K562 (cell line): ENCODE results near the gene KLK8. TPM values are rescaled to one million over a fixed set of nuclear protein-coding genes. Genes with fewer than 3 reads are reported as not detected.

Source experiments
- ATAC-seq: fragments of 200-7000 bp; cut with Tn5 transposase; 3 replicates; pipeline ENCODE4 v1.9.1; 2020; ENCODE audit warnings: moderate library complexity
- BruUV-seq: library from RNA; stranded (reverse); fragments of 400-500 nt; replicated peaks from 2 replicates; lab custom pipeline; 2021; lab: Mats Ljungman, UMichigan
- CTCF ChIA-PET: fragments of 300-600 bp; formaldehyde crosslinking; extraction: SDS; loops from one replicate; lab custom pipeline; 2021; ENCODE audit warnings: low intra/inter-chr PET ratio; lab: Yijun Ruan, JAX
- POLR2A ChIA-PET: fragments of 300-600, 350-650 bp; sonication (Branson Sonifier 250); formaldehyde crosslinking; extraction: SDS; loops from one replicate; lab custom pipeline; 2021; ENCODE audit warnings: antibody characterized with exemption, inconsistent platforms; lab: Yijun Ruan, JAX
- DNase-seq, 4 experiments: peaks; one replicate each; pipeline versions ENCODE4 v3.0.0 to v3.0.0-alpha.2; 2011 to 2018; ENCODE audit warnings: low spot score in 3 of 4, mixed read lengths in 3 of 4; ENCODE audit errors: extremely low read depth in 1 of 4
- FAIRE-seq: peaks from 2 replicates; lab custom pipeline; 2011; peaks lifted over from hg19 to GRCh38; lab: Jason Lieb, UNC
- H2AFZ ChIP-seq: 2 replicates; pipeline ENCODE4 v1.6.0; 2011; ENCODE audit warnings: low read depth, low read length, control low read depth, inconsistent platforms
- H3K27ac ChIP-seq: fragments of 200-600 bp; 3 replicates; pipeline ENCODE4 v1.8.0; 2011; ENCODE audit warnings: low read depth, mild to moderate bottlenecking, control low read depth, inconsistent platforms, low read length, moderate library complexity, mixed read lengths; ENCODE audit errors: extremely low read depth
- H3K27me3 ChIP-seq, 2 experiments: fragments of 300-600 bp in 1 of 2; 2 replicates in 1 of 2; 3 replicates in 1 of 2; pipeline versions ENCODE4 v1.6.0 to v1.8.0; 2011; ENCODE audit warnings: inconsistent platforms in 2 of 2, low read length in 2 of 2, mild to moderate bottlenecking in 1 of 2, mixed read lengths in 1 of 2, moderate library complexity in 1 of 2; ENCODE audit not compliant: control insufficient read depth in 2 of 2, insufficient read depth in 2 of 2
- H3K36me3 ChIP-seq: fragments of 300-600 bp; 3 replicates; pipeline ENCODE4 v1.8.0; 2011; ENCODE audit warnings: mild to moderate bottlenecking, low read length, inconsistent platforms; ENCODE audit not compliant: control insufficient read depth, insufficient read depth
- H3K4me1 ChIP-seq, 2 experiments: fragments of 200-600 bp in 1 of 2; replicated peaks in 1 of 2; 2 replicates in 1 of 2; 3 replicates in 1 of 2; pipeline versions ENCODE4 v1.5.1 to v1.8.0; 2011; ENCODE audit warnings: inconsistent platforms in 2 of 2, low read length in 2 of 2, mild to moderate bottlenecking in 1 of 2, mixed read lengths in 1 of 2, moderate library complexity in 1 of 2; ENCODE audit not compliant: control insufficient read depth in 2 of 2, insufficient read depth in 2 of 2
- H3K4me2 ChIP-seq: 2 replicates; pipeline ENCODE4 v1.6.1; 2011; ENCODE audit warnings: low read length, control low read depth, inconsistent platforms, mixed read lengths; ENCODE audit not compliant: insufficient read depth
- H3K4me3 ChIP-seq: fragments of 200-600 bp; sonication (generic), shearing (Covaris generic); 2 replicates; pipeline ENCODE4 v1.5.1; 2016; ENCODE audit warnings: control low read depth, inconsistent platforms
- H3K79me2 ChIP-seq: fragments of 200-600 bp; 3 replicates; pipeline ENCODE4 v1.8.0; 2011; ENCODE audit warnings: low read length, inconsistent platforms; ENCODE audit not compliant: control insufficient read depth, insufficient read depth
- H3K9ac ChIP-seq, 2 experiments: 2 replicates each; pipeline versions ENCODE4 v1.6.0 to v1.6.1; 2011; ENCODE audit warnings: low read depth in 2 of 2, low read length in 2 of 2, control low read depth in 1 of 2, inconsistent platforms in 1 of 2, mild to moderate bottlenecking in 1 of 2, mixed read lengths in 1 of 2; ENCODE audit not compliant: insufficient read depth in 1 of 2
- H3K9me1 ChIP-seq: one replicate; pipeline ENCODE4 v1.6.0; 2011; ENCODE audit warnings: inconsistent platforms, mild to moderate bottlenecking, low read length, moderate library complexity; ENCODE audit not compliant: control insufficient read depth, insufficient read depth
- H3K9me3 ChIP-seq: replicated peaks from 2 replicates; pipeline ENCODE4 v1.5.1; 2011; ENCODE audit warnings: low read depth, low read length, inconsistent platforms; ENCODE audit not compliant: control insufficient read depth, insufficient read depth
- H4K20me1 ChIP-seq: replicated peaks from 2 replicates; pipeline ENCODE4 v1.6.1; 2011; ENCODE audit warnings: low read length, inconsistent platforms, mixed read lengths; ENCODE audit not compliant: control insufficient read depth, insufficient read depth
- CREB3 ChIP-seq: fragments of 450-650 bp; conservative IDR thresholded peaks from 2 replicates; pipeline ENCODE4 v1.6.1; 2016; ENCODE audit warnings: missing genetic modification characterization, low read depth, mild to moderate bottlenecking, missing compliant biosample characterization, moderate library complexity
- ESRRB ChIP-seq: fragments of 250-450 bp; sonication (Bioruptor Pico); IDR thresholded peaks from 2 replicates; pipeline ENCODE4 v1.5.0; 2020; ENCODE audit warnings: mild to moderate bottlenecking, moderate library complexity, borderline replicate concordance
- EZH2 ChIP-seq: IDR thresholded peaks from 2 replicates; pipeline ENCODE4 v1.6.1; 2012; ENCODE audit warnings: low read depth, mild to moderate bottlenecking, inconsistent platforms, low read length, borderline replicate concordance
- GATA2 ChIP-seq: sonication (generic); formaldehyde crosslinking; IDR thresholded peaks from 2 replicates; pipeline ENCODE4 v1.4.0; 2020; ENCODE audit warnings: mild to moderate bottlenecking, missing genetic modification reagents
- MBD2 ChIP-seq: sonication (generic); IDR thresholded peaks from 2 replicates; pipeline ENCODE4 v1.6.1; 2016; ENCODE audit warnings: low read depth, borderline replicate concordance
- RBM25 ChIP-seq: fragments of 200-400 bp; formaldehyde crosslinking; IDR thresholded peaks from 2 replicates; pipeline ENCODE4 v1.6.1; 2018; ENCODE audit warnings: low read length, low read depth, moderate library complexity; ENCODE audit not compliant: severe bottlenecking
- SMAD3 ChIP-seq: fragments of 450-650 bp; formaldehyde crosslinking; conservative IDR thresholded peaks from 2 replicates; pipeline ENCODE4 v1.4.0; 2020; ENCODE audit warnings: mild to moderate bottlenecking
- ZFP1 ChIP-seq: fragments of 450-650 bp; formaldehyde crosslinking; IDR thresholded peaks from 2 replicates; pipeline ENCODE4 v1.4.0; 2020; ENCODE audit warnings: mild to moderate bottlenecking, mixed read lengths
- ZFP36 ChIP-seq: fragments of 150-350 bp; IDR thresholded peaks from 2 replicates; pipeline ENCODE4 v1.6.1; 2018; ENCODE audit warnings: low read length, low read depth; ENCODE audit not compliant: partially characterized antibody
- ZNF224 ChIP-seq: sonication (generic); formaldehyde crosslinking; IDR thresholded peaks from 2 replicates; pipeline ENCODE4 v1.8.0; 2022; ENCODE audit warnings: mild to moderate bottlenecking, missing genetic modification reagents
- ZNF436 ChIP-seq: fragments of 250-450, 450-650 bp; sonication (Bioruptor Pico); formaldehyde crosslinking; IDR thresholded peaks from 2 replicates; pipeline ENCODE4 v1.7.0; 2020; ENCODE audit warnings: mild to moderate bottlenecking
- ZNF583 ChIP-seq: fragments of 250-450 bp; sonication (Bioruptor Pico); IDR thresholded peaks from 2 replicates; pipeline ENCODE4 v1.4.0; 2020
- ZNF740 ChIP-seq, 3 experiments: fragments of 200-800 bp in 1 of 3; sonication (Bioruptor generic) in 1 of 3; sonication (generic) in 1 of 3; formaldehyde crosslinking in 1 of 3; IDR thresholded peaks; 2 replicates each; pipeline versions ENCODE4 v1.6.1 to v1.8.0; 2016 to 2022; ENCODE audit warnings: mild to moderate bottlenecking in 2 of 3, missing compliant biosample characterization in 2 of 3, missing genetic modification characterization in 2 of 3, missing genetic modification reagents in 1 of 3
- WGBS: fragments of 100-300 bp; shearing (Covaris generic); methylation state at CpG from one replicate; pipeline ENCODE4 v1.1.6; 2016; ENCODE audit warnings: low coverage, mixed read lengths; ENCODE audit not compliant: insufficient coverage; ENCODE audit errors: missing lambda C conversion rate; 5-methylcytosine and 5-hydroxymethylcytosine counted together
- in situ Hi-C: fragments of 300-500 bp; cut with MboI; formaldehyde crosslinking; loops from 4 replicates; pipeline ENCODE4 v1.15.0; 2018; ENCODE audit warnings: inconsistent platforms, mixed read lengths
- intact Hi-C: fragments of 100-400 bp; cut with micrococcal nuclease; formaldehyde crosslinking; loops from 2 replicates; pipeline ENCODE4 v1.14.2; 2022
- polyA plus RNA-seq, 8 experiments: library from polyadenylated mRNA; depleted of rRNA in 4 of 8; stranded (reverse) in 5 of 8; unstranded in 3 of 8; fragments of >200 nt; fragmentation: Nextera tagmentation in 2 of 8; fragmentation: Illumina TruSeq in 1 of 8; extraction: Ambion mirVana in 2 of 8; extraction: Trizol in 1 of 8; gene quantifications; 2 replicates each; pipeline versions ENCODE4 v1.2.1 to v1.2.3, GENCODE V29; 2011 to 2014; ENCODE audit warnings: inconsistent platforms in 1 of 8, missing spikeins in 1 of 8
- total RNA-seq, 7 experiments: library from RNA; depleted of rRNA in 6 of 7; stranded (reverse); fragments of >200 nt in 6 of 7; fragmentation: Illumina TruSeq in 2 of 7; extraction: Trizol in 2 of 7; gene quantifications; 2 replicates each; pipeline versions ENCODE4 v1.2.1 to v1.2.3, GENCODE V29; 2011 to 2021; ENCODE audit warnings: low replicate concordance in 1 of 7

The KLK8 gene
- total and polyA plus RNA-seq, 9 of the 15 experiments (the other 6 are each of a cell fraction or from before 2014, with no cell fraction given), result 0.37 to 1.7 (median 0.76) TPM

GRCh38 chr19:51012661-51013190 is 11.3 kb upstream of the KLK8 start:
- Histone ChIP-seq H4K20me1 (peaks cover 2% of the 10 kb centered on the region; the same call in 1 of the 2 replicates), H3K4me3 (no peak overlapping the region), H3K36me3 (no peaks in the 10 kb centered on the region), H3K4me1 (peaks cover 0 to 8% of the 10 kb centered on the region in 2 experiments; a peak in 2 of 5 replicates), H3K79me2 (no peaks in the 10 kb centered on the region), H3K9ac (no peak overlapping the region), H3K9me3 (no peaks in the 10 kb centered on the region), H3K4me2 (no peak overlapping the region), H2AFZ (no peak overlapping the region), H3K9me1 (no peaks in the 10 kb centered on the region), H3K27me3 (peaks cover 8 to 58% of the 10 kb centered on the region in 2 experiments; a peak in 4 of 5 replicates), H3K27ac (no peak overlapping the region)
- TF ChIP-seq GATA2 (CRISPR knock-in tag), result no peak
- no peak for TF ChIP-seq ZFP1
- TF ChIP-seq SMAD3 (CRISPR knock-in tag), result no peak
- TF ChIP-seq RBM25, result peak; percentile 59
- TF ChIP-seq CREB3, result no peak
- no peak for TF ChIP-seq ZNF740 (CRISPR knock-in tag; IDR thresholded peaks at IDR 0.05)
- no peak for TF ChIP-seq ZNF740 (tag; IDR thresholded peaks at IDR 0.05)
- TF ChIP-seq MBD2, result no peak
- TF ChIP-seq EZH2, result no peak
- no peak for TF ChIP-seq ZNF224 (CRISPR knock-in tag)
- TF ChIP-seq ZNF583 (CRISPR knock-in tag), result no peak
- peak; percentile 93 for TF ChIP-seq ZFP36
- TF ChIP-seq ZNF436 (CRISPR knock-in tag), result 0 out of 2 replicates have a peak, but pooled peaks have one; percentile 54
- TF ChIP-seq ESRRB (CRISPR knock-in tag), result no peak
- WGBS, result 4% methylated on average over 12 of the region's 12 CpGs
- no peak for ATAC-seq
- no peak for FAIRE-seq
- BruUV-seq, result no TSS peak
- no peak for DNase-seq
- in situ Hi-C loops (no loop called here), intact Hi-C loops (no loop called here)
- CTCF ChIA-PET, result no interaction called here
- POLR2A ChIA-PET, result interaction anchor here (0.6 to 1.2 kb wide), 2 partner anchors 25 to 96 kb away, joined by 4 read pairs; partner anchors contain the start of gene CTU1
